ENCODE results near the gene MSANTD2.

Gene MSANTD2

GRCh38 chr11:124823512-124824376 is 23.5 kb upstream of the MSANTD2 start:
- no peak for TF ChIP-seq CTCF (IDR thresholded peaks at IDR 0.05; ENCODE audit: low read depth, low read length, missing control alignments)
- no peak for DNase-seq (ENCODE audit: low read depth)
- no peak overlapping the region for H3K4me3 ChIP-seq (ENCODE audit: low read depth, low read length)

GRCh38 chr11:124821995-124822730 is 22.0 kb upstream of the MSANTD2 start:
- DNase-seq (ENCODE audit: low read depth) = no peak
- H3K4me3 ChIP-seq (ENCODE audit: low read depth, low read length) = no peak overlapping the region
- no peak for TF ChIP-seq CTCF (IDR thresholded peaks at IDR 0.05; ENCODE audit: low read depth, low read length, missing control alignments)

DNA sequence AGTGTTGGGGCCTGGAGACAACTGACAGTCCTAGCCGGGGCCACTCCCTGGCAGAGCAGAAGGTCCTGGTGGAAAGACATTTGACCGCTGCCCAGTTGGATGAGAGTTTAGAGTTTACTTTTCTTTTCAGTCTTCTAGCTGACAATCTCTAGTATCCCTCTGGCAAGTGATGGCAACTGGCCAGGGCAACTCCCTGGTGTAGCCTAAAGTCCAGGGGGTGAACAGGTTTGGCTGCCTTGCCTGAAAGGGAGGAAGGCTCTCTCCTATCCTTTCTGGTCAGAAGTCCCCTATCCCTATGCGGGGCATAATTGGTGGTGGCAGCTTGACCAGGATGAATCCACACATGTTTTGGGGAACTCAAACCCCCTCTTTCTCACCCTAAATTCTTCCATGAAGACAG is 16.8 kb upstream of the MSANTD2 start:
- no peak for TF ChIP-seq CTCF (IDR thresholded peaks at IDR 0.05; ENCODE audit: low read depth, low read length, missing control alignments)
- no peak for DNase-seq (ENCODE audit: low read depth)
- H3K4me3 ChIP-seq (ENCODE audit: low read depth, low read length) = no peak overlapping the region

GRCh38 chr11:124814739-124815138 is 14.5 kb upstream of the MSANTD2 start:
- no peak for TF ChIP-seq CTCF (IDR thresholded peaks at IDR 0.05; ENCODE audit: low read depth, low read length, missing control alignments)
- no peak for DNase-seq (ENCODE audit: low read depth)
- no peak overlapping the region for H3K4me3 ChIP-seq (ENCODE audit: low read depth, low read length)

- no peak overlapping the region for H3K4me3 ChIP-seq (ENCODE audit: low read depth, low read length)
- no peak for TF ChIP-seq CTCF (IDR thresholded peaks at IDR 0.05; ENCODE audit: low read depth, low read length, missing control alignments)
- DNase-seq (ENCODE audit: low read depth) = no peak
These were observed 12.7 kb upstream of the MSANTD2 start for GRCh38 chr11:124812876-124813275.

GRCh38 chr11:124811399-124812125 is 11.4 kb upstream of the MSANTD2 start:
- H3K4me3 ChIP-seq (ENCODE audit: low read depth, low read length) = no peak overlapping the region

More at GRCh38 chr11:124811399-124812125, 11.4 kb upstream of the MSANTD2 start:
- TF ChIP-seq CTCF (IDR thresholded peaks at IDR 0.05; ENCODE audit: low read depth, low read length, missing control alignments) = no peak
- DNase-seq (ENCODE audit: low read depth) = no peak

All from GM12864 (cell line).